Measurements from ENCODE around the gene CD320.

Gene CD320

DNA sequence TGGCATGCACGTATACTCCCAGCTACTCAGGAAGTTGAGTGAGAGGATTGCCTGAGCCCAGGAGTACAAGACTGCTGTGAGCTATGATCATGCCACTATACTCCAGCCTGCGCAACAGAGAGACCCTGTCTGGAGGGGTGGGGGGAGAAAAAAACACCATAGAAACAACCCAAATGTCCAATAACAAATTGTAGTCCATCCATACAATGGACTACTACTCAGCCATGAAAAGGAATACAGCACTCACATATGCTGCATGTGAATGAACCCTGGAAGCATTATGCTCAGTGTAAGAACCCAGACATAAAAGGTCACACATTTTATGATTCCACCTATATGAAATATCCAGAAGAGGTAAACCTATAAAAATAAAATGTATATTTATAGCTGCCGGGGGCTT, 42.3 kb downstream of the CD320 start:
- no peak for TF ChIP-seq YY1 (IDR thresholded peaks at IDR 0.05; ENCODE audit: low read depth)

- no peak for TF ChIP-seq YY1 (IDR thresholded peaks at IDR 0.05; ENCODE audit: low read depth)
Measured at GRCh38 chr19:8262431-8262830, 45.7 kb downstream of the CD320 start.

DNA sequence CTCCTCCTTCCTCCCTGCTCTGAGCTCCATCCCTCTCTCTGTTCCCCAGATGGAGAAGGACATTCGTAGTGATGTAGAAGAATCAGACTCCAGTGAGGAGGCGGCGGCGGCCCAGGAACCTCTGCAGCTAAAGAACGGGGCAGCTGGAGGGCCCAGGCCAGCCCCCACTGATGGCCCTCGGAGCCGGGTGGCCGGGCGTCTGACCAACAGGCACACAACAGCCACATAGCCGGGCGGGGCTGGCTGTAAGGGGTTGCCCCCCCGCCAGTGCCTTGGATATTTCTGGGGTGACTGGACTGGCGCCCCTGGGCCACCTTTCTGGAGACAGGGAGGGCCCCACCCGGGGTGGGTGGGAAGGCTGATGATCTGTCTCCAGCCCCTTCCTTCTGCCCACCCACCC, 46.3 kb downstream of the CD320 start:
- no peak for TF ChIP-seq FOXM1 (IDR thresholded peaks at IDR 0.05; ENCODE audit: borderline replicate concordance, low read depth)
- TF ChIP-seq EGR1 (IDR thresholded peaks at IDR 0.05) = no peak
- TF ChIP-seq, protein P1, sequence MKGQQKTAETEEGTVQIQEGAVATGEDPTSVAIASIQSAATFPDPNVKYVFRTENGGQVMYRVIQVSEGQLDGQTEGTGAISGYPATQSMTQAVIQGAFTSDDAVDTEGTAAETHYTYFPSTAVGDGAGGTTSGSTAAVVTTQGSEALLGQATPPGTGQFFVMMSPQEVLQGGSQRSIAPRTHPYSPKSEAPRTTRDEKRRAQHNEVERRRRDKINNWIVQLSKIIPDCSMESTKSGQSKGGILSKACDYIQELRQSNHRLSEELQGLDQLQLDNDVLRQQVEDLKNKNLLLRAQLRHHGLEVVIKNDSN (IDR thresholded peaks at IDR 0.05) = no peak
- no peak for TF ChIP-seq ZBTB7A (IDR thresholded peaks at IDR 0.05; ENCODE audit: low read depth)
- no peak for TF ChIP-seq CEBPB (IDR thresholded peaks at IDR 0.05)
- no peak for TF ChIP-seq YY1 (IDR thresholded peaks at IDR 0.05; ENCODE audit: low read depth)
- no peak for TF ChIP-seq CREB1 (IDR thresholded peaks at IDR 0.05; ENCODE audit: low read depth)
- no peak for TF ChIP-seq RAD21 (IDR thresholded peaks at IDR 0.05; ENCODE audit: low read depth)
- TF ChIP-seq NFIC (IDR thresholded peaks at IDR 0.05) = no peak
- TF ChIP-seq, protein P2, sequence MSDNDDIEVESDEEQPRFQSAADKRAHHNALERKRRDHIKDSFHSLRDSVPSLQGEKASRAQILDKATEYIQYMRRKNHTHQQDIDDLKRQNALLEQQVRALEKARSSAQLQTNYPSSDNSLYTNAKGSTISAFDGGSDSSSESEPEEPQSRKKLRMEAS (IDR thresholded peaks at IDR 0.05) = no peak
- TF ChIP-seq, protein P3, sequence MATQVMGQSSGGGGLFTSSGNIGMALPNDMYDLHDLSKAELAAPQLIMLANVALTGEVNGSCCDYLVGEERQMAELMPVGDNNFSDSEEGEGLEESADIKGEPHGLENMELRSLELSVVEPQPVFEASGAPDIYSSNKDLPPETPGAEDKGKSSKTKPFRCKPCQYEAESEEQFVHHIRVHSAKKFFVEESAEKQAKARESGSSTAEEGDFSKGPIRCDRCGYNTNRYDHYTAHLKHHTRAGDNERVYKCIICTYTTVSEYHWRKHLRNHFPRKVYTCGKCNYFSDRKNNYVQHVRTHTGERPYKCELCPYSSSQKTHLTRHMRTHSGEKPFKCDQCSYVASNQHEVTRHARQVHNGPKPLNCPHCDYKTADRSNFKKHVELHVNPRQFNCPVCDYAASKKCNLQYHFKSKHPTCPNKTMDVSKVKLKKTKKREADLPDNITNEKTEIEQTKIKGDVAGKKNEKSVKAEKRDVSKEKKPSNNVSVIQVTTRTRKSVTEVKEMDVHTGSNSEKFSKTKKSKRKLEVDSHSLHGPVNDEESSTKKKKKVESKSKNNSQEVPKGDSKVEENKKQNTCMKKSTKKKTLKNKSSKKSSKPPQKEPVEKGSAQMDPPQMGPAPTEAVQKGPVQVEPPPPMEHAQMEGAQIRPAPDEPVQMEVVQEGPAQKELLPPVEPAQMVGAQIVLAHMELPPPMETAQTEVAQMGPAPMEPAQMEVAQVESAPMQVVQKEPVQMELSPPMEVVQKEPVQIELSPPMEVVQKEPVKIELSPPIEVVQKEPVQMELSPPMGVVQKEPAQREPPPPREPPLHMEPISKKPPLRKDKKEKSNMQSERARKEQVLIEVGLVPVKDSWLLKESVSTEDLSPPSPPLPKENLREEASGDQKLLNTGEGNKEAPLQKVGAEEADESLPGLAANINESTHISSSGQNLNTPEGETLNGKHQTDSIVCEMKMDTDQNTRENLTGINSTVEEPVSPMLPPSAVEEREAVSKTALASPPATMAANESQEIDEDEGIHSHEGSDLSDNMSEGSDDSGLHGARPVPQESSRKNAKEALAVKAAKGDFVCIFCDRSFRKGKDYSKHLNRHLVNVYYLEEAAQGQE (IDR thresholded peaks at IDR 0.05; ENCODE audit: low read depth) = no peak
- no peak for TF ChIP-seq TEAD4 (IDR thresholded peaks at IDR 0.05)
- TF ChIP-seq TAF1 (IDR thresholded peaks at IDR 0.05; ENCODE audit: low read depth) = no peak
- no peak for TF ChIP-seq TCF12 (IDR thresholded peaks at IDR 0.05; ENCODE audit: low read depth)

DNA sequence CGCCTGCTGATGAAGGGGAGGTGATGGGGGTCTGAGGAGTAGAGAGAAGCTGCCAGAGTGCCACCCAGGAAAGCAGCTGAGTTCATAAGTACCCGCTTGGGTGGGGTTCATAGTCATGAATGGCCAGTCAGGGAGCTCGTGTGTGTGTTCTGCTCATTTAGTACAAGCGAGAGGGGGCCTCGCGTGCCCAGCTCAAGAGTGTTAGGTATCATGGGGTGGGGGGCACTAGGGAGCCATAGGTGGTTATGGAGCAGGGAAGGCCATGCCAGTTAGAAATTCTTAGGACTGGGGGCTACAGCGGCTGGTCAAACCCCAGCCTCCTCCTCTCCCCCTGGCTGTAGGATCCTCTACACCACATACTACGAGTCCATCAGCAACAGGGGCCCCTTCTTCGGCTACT, 46.8 kb downstream of the CD320 start:
- TF ChIP-seq EGR1 (IDR thresholded peaks at IDR 0.05) = no peak
- no peak for TF ChIP-seq NFIC (IDR thresholded peaks at IDR 0.05)
- TF ChIP-seq, protein P3 (IDR thresholded peaks at IDR 0.05; ENCODE audit: low read depth) = no peak
- TF ChIP-seq, protein P2 (IDR thresholded peaks at IDR 0.05) = no peak
- no peak for TF ChIP-seq ZBTB7A (IDR thresholded peaks at IDR 0.05; ENCODE audit: low read depth)
- TF ChIP-seq, protein P1 (IDR thresholded peaks at IDR 0.05) = no peak
- TF ChIP-seq CEBPB (IDR thresholded peaks at IDR 0.05) = no peak
- TF ChIP-seq TEAD4 (IDR thresholded peaks at IDR 0.05) = no peak
- TF ChIP-seq YY1 (IDR thresholded peaks at IDR 0.05; ENCODE audit: low read depth) = no peak
- no peak for TF ChIP-seq FOXM1 (IDR thresholded peaks at IDR 0.05; ENCODE audit: borderline replicate concordance, low read depth)

DNA sequence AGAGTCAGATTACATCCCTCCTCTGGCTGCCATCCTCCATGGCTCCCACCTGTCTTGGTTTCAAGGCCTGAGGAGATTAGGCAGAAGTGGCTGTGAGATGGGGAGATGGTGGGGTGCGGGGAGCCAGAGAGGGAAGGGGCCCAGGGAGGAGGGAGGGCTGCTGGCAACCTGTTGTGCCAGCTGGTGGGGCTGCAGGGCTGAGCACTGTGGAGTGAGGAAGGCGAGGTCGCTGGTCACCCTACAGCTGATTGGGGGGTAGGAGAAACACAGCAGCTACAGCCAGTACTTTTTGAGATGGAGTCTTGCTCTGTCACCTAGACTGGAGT, 48.3 kb downstream of the CD320 start:
- TF ChIP-seq EP300 (IDR thresholded peaks at IDR 0.05; ENCODE audit: borderline replicate concordance) = no peak
- TF ChIP-seq, protein P3 (IDR thresholded peaks at IDR 0.05; ENCODE audit: low read depth) = no peak
- no peak for TF ChIP-seq FOXM1 (IDR thresholded peaks at IDR 0.05; ENCODE audit: borderline replicate concordance, low read depth)
- no peak for TF ChIP-seq CREB1 (IDR thresholded peaks at IDR 0.05; ENCODE audit: low read depth)
- no peak for TF ChIP-seq TAF1 (IDR thresholded peaks at IDR 0.05; ENCODE audit: low read depth)
- TF ChIP-seq, protein P1 (IDR thresholded peaks at IDR 0.05) = no peak
- TF ChIP-seq YY1 (IDR thresholded peaks at IDR 0.05; ENCODE audit: low read depth) = no peak
- TF ChIP-seq NFIC (IDR thresholded peaks at IDR 0.05) = no peak
- TF ChIP-seq, protein P2 (IDR thresholded peaks at IDR 0.05) = no peak
- no peak for TF ChIP-seq ZBTB7A (IDR thresholded peaks at IDR 0.05; ENCODE audit: low read depth)
- TF ChIP-seq TEAD4 (IDR thresholded peaks at IDR 0.05) = no peak
- no peak for TF ChIP-seq RAD21 (IDR thresholded peaks at IDR 0.05; ENCODE audit: low read depth)
- no peak for TF ChIP-seq TCF12 (IDR thresholded peaks at IDR 0.05; ENCODE audit: low read depth)
- TF ChIP-seq EGR1 (IDR thresholded peaks at IDR 0.05) = no peak
